GM15510 (cell line): ENCODE measurements around the gene IFT57.

Source experiments
- POLR2A ChIP-seq: IDR thresholded peaks from 3 replicates; pipeline ENCODE4 v1.6.1; 2011; ENCODE audit warnings: borderline replicate concordance; ENCODE audit not compliant: insufficient read length; ENCODE audit errors: extremely low read depth

The IFT57 gene

DNA sequence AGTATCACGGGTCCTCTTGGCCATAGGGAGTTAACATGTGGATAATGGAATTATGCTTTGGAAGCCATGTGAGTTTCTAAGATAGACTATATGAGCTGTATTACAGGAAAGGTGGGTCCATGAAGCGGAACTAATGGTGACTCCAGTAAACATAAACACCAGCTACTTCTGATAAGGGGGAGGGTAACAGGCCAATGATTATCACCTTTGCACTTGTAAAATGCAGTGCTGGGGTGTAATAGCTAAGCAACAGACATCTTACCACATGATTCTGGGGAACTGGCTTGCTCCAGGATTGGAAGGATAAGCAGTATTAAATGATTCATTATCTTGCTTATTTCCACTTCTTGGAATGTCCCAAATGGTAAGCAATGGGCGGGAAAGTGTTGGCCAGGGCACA lies 70.0 kb downstream of the IFT57 start:
- no peak for TF ChIP-seq POLR2A

DNA sequence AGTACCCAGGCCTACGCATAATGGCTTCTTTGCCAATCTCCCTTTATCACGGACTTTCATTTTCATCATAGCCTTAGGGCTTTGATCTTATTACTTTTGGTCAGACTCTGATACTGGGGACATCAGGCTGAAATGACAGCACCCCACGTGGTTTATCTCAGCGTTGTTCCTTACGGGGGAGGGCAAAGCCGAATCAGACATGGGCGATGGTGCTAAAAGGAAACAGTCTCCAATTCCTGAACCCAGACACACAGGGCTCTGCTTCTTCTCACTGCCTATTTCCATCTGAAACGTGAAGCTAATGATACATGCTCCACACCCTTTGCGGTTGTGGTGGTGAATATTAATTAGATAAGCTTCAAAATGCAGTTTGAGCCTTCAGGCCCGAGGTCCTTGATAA lies 72.0 kb downstream of the IFT57 start:
- TF ChIP-seq POLR2A: no peak

DNA sequence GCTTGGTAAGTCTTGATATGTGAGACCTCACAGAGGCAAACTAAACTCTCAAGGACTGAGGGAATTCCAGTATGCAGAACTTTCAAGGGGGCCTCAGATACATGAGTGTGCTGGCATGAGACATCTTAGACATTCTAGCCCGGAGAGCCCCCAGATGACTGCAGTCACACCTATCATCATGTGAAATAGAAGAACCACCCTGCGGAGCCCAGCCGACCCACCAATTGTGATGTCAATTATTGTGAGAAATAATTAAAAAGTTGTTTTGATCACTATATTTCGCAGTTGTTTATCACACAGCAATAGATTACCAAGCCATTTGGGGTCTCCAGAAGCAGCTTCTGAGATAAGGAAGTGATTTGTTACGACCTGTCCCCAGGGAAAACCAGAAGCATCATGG lies 76.1 kb downstream of the IFT57 start:
- TF ChIP-seq POLR2A: no peak

GRCh38 chr3:108145578-108145977 lies 76.6 kb downstream of the IFT57 start:
- no peak for TF ChIP-seq POLR2A

GRCh38 chr3:108137460-108137814 lies 84.8 kb downstream of the IFT57 start:
- no peak for TF ChIP-seq POLR2A

- TF ChIP-seq POLR2A: no peak
Observed at GRCh38 chr3:108136561-108137459, 85.4 kb downstream of the IFT57 start.

DNA sequence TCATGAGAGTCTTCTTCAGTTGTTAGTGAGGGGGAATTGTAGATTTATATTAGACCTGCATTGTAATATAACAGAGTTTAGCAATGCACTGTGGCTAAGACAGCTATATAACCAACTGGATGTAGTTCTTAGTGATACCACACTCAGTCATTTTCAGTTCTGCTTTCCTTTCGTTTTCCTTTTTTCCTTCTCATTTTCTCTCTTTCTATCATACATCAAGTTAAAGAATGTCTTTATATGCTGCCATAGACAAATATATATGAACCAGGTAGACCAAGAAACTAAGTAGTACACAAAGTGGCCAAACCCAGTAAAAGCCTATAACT lies 87.7 kb downstream of the IFT57 start:
- no peak for TF ChIP-seq POLR2A

DNA sequence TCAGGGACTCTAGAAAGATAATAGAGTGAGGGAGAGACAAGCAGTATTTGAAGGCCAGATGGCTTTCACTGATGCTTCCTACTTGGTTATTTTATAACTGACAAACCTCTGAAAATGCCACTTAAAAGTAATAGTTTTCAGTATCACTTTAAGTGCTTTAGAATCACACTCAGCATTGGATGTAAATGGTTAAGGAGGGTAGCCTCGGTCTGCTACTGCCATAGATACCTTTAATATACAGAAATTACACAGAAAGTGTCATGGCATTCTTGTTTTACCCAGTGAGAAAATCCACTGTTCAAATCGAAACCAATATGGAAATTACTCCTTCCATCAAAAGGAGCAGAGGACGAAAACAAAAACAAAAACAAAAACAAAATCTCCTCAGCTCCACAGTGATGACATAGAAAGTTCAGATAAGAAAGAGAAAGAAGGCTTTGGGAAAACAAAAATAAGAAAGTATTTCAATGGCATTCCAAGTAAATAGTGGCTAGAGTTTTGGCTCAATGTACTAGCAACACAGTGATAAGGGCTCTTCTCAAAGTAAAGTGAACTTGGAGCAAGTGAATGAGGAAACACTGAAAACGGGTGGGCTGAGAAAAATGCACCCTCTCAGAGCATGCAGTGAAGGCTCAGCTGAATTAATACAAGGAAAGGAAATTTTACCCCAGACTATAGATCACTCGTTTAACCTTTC lies 88.2 kb downstream of the IFT57 start:
- no peak for TF ChIP-seq POLR2A

DNA sequence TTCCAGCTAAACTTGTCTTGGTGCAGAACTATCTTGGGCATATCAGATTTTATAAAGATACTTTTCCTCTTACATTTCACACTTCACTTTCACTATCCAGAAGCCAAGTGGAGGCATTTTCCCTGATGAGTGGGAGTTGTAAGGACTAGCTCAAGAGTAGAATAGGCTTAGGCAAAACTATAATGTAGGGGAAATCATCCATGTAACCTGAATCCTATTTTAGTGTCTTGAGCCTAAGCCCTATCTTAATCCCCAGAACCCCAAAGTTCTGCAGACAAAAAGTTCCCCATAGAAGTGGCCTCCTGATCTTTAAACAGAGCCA lies 89.2 kb downstream of the IFT57 start:
- no peak for TF ChIP-seq POLR2A

DNA sequence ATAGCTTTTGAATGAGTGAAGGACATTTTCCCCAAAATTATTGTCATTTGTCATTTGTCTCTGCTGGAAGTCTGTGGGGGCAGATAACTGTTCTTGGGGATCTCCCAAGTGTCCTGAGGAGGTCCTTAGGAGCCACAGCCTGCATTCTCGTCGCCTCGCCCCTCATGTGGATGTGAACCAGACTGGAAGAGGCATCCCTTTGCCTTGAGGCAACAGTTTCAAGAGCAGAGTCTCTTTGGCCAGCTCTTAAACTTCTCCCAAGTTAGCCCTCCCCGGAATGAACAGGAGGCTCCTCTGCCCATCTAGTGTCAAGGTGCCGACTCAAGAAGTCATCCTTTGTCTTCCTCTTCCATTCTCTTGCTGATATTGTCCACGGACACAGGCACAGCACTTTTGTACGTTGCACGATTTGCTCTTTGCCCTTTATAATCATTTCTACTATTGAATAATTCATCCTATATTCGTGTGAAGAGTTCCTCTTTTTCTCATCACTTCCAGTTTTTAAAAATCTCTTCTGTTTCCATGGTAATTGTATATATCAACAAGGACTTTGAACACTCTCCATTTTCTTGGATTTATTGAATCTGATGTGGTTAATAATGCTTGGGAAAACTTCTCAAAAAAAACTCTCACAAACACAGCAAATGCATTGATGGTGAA lies 90.6 kb downstream of the IFT57 start:
- no peak for TF ChIP-seq POLR2A

DNA sequence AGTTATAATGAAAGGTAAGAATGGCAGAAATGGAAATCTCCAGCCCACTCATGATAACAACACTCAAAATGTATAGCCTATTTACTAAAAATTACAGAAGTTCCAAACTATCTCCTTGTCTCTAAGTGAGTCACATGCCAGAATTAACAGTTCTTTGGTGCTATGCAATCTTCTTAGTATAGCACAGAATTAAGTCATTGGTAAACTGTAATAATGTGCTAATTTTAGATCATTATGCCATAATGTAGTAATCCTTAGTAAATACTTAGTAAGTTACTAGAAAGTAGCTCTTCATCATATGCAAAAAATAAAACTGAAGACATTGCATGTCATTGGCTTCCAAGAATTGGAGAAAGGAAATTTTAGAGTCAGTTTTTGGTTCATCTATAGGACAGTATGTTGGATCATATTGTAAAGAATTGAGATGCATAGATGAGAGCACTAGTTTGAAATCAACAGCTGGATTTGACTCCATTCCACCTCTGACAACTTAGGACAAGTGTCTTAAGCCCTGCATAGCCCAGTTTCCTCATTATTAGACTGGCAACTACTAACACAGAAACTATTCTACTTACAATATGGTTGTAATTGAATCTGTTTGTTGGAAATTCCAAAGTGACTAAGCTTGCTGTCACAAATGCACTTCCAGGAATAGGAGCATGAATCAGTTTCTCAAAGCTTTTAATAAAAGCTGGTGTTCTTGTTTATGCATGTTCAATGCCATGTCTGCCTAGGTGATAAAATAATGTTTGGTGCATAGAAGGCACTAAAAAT lies 91.3 kb downstream of the IFT57 start:
- no peak for TF ChIP-seq POLR2A

DNA sequence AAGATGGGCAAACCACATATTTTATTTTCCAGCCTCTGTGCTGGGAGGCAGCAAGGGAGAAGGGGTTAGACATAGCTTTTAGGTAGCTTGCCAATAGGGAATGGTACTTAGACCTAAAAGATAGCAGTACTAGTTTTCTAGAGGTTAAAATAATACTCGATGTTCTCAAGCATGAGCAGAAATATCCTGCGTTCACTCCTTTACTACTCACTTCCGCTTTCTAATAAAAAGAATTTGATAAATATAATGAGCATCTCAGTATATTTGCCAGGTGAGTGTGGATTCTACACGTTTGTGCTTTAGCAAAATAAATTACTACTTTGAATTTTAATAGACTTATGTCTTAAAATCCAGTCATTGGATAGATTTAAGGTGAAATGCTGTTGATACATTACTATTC lies 92.0 kb downstream of the IFT57 start:
- TF ChIP-seq POLR2A: no peak

DNA sequence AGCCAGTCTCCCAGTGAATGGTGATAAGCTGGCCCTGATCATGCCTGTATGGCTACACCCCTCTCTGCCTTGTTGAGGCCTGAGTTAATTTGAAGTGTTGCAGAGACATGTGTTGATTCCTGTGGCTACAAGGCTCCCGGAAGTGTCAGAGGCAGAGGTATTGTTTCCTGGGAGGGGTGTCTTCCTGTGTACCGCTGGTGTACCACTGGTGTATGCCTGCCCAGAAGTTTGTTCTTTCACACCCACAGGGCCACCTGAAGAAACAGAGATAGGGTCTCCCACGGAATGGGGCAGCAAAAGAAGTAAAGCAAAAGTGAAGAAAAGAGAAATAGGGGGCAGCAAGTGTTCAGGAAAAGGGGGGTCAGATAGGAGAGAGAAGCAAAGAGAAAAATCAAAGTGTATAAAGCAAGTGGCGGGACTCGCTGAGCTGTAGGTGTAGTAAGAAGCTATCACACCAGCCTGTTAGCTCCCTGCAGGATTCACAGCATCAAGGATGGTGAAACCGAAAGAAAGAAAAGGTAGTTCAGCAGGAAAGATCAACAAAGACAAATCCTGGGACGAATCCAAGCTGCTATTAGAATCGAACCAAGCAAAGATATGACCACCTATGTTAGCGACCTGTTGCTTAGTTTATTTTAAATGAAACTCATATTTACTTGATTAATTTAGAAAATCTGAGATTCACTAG lies 94.8 kb downstream of the IFT57 start:
- no peak for TF ChIP-seq POLR2A

GRCh38 chr3:108126348-108126747 lies 95.9 kb downstream of the IFT57 start:
- TF ChIP-seq POLR2A: no peak
